Muscle of leg (tissue), 11 donors: ENCODE data around the gene GNG7. TPM values are rescaled to one million over a fixed set of nuclear protein-coding genes. Genes with fewer than 3 reads are reported as not detected.
"Not testable (repeated sequence)": the region's sequence is repeated elsewhere in the genome, so short reads cannot be mapped to it uniquely, and the experiment has no call there.

Source experiments
- DNase-seq: peaks from one replicate; pipeline ENCODE4 v3.0.0; 2013
- H3K27ac ChIP-seq: one replicate; pipeline ENCODE4 v1.5.1; 2013; ENCODE audit warnings: mild to moderate bottlenecking, low read length, control low read depth
- H3K27me3 ChIP-seq: one replicate; pipeline ENCODE4 v1.6.1; 2013; ENCODE audit warnings: low read length; ENCODE audit not compliant: control insufficient read depth, insufficient read depth
- H3K36me3 ChIP-seq: one replicate; pipeline ENCODE4 v1.6.1; 2013; ENCODE audit warnings: low read length; ENCODE audit not compliant: control insufficient read depth, insufficient read depth
- H3K4me1 ChIP-seq: one replicate; pipeline ENCODE4 v1.6.1; 2013; ENCODE audit warnings: low read length; ENCODE audit not compliant: control insufficient read depth, insufficient read depth
- H3K4me3 ChIP-seq: one replicate; pipeline ENCODE4 v1.5.1; 2013; ENCODE audit warnings: low read length, control low read depth
- H3K9me3 ChIP-seq: replicated peaks from 2 replicates; pipeline ENCODE4 v1.6.1; 2013; ENCODE audit warnings: low read depth, low read length; ENCODE audit not compliant: control insufficient read depth
- WGBS: methylation state at CpG from one replicate; pipeline ENCODE4 v1.1.5; 2013; ENCODE audit warnings: missing lambda C conversion rate; ENCODE audit not compliant: insufficient coverage; 5-methylcytosine and 5-hydroxymethylcytosine counted together
- polyA plus RNA-seq, 8 donors: library from polyadenylated mRNA; unstranded; fragments of 120-200 nt; gene quantifications; one replicate each; pipeline versions ENCODE4 v1.2.1 to v1.2.3, GENCODE V29; 2013; ENCODE audit warnings: inconsistent platforms in 1 of 8, low replicate concordance in 1 of 8; ENCODE audit not compliant: insufficient read length in 8 of 8, insufficient read depth in 1 of 8
- total RNA-seq: library from RNA; stranded (reverse); fragments of 120-200 nt; gene quantifications from one replicate; pipeline ENCODE4 v1.2.4, GENCODE V29; 2013

Gene GNG7
- total and polyA plus RNA-seq, 9 donors, result 0.58 to 3.1 (median 2.7) TPM

- WGBS, result 11% methylated on average over 21 of the region's 37 CpGs
- Histone ChIP-seq H3K36me3 (no peaks in the 10 kb centered on the region), H3K4me1 (peaks cover 32% of the 10 kb centered on the region), H3K9me3 (peaks cover 7% of the 10 kb centered on the region), H3K4me3 (peak overlapping the region; percentile 33), H3K27me3 (peaks cover 23% of the 10 kb centered on the region), H3K27ac (no peak overlapping the region)
- DNase-seq, result no peak
These were observed 17.7 kb upstream of the GNG7 start for GRCh38 chr19:2719920-2720776.

GRCh38 chr19:2719232-2719735, 16.8 kb upstream of the GNG7 start:
- H3K27ac ChIP-seq, result no peak overlapping the region
- H3K4me3 ChIP-seq, result no peak overlapping the region
- WGBS, result no CpG with 5 or more reads among the region's 7 CpGs
- DNase-seq, result no peak
- no peaks in the 10 kb centered on the region for H3K36me3 ChIP-seq
- H3K9me3 ChIP-seq, result peaks cover 8% of the 10 kb centered on the region
- H3K4me1 ChIP-seq, result peaks cover 32% of the 10 kb centered on the region
- peaks cover 21% of the 10 kb centered on the region for H3K27me3 ChIP-seq

GRCh38 chr19:2717638-2718541, 15.4 kb upstream of the GNG7 start:
- DNase-seq, result no peak
- 76% methylated on average over 43 of the region's 52 CpGs for WGBS
- Histone ChIP-seq H3K27me3 (peaks cover 21% of the 10 kb centered on the region), H3K36me3 (no peaks in the 10 kb centered on the region), H3K9me3 (peaks cover 8% of the 10 kb centered on the region), H3K4me1 (peaks cover 24% of the 10 kb centered on the region), H3K27ac (no peak overlapping the region), H3K4me3 (no peak overlapping the region)

GRCh38 chr19:2716722-2717637, 14.5 kb upstream of the GNG7 start:
- H3K4me3 ChIP-seq, result no peak overlapping the region
- no peak for DNase-seq
- H3K9me3 ChIP-seq, result peaks cover 8% of the 10 kb centered on the region
- H3K4me1 ChIP-seq, result peaks cover 17% of the 10 kb centered on the region
- no peak overlapping the region for H3K27ac ChIP-seq
- 85% methylated on average over 44 of the region's 51 CpGs for WGBS
- no peaks in the 10 kb centered on the region for H3K36me3 ChIP-seq
- H3K27me3 ChIP-seq, result peaks cover 12% of the 10 kb centered on the region

GRCh38 chr19:2716275-2716650, 13.8 kb upstream of the GNG7 start:
- Histone ChIP-seq H3K27ac (no peak overlapping the region), H3K27me3 (peaks cover 7% of the 10 kb centered on the region), H3K9me3 (peaks cover 8% of the 10 kb centered on the region), H3K4me3 (no peak overlapping the region), H3K36me3 (no peaks in the 10 kb centered on the region), H3K4me1 (peaks cover 11% of the 10 kb centered on the region)
- DNase-seq, result no peak
- WGBS, result 90% methylated on average over 17 of the region's 19 CpGs

GRCh38 chr19:2715470-2716274, 13.2 kb upstream of the GNG7 start:
- H3K36me3 ChIP-seq, result no peaks in the 10 kb centered on the region
- no peak overlapping the region for H3K27ac ChIP-seq
- WGBS, result 95% methylated on average over 9 of the region's 12 CpGs
- no peak overlapping the region for H3K4me3 ChIP-seq
- DNase-seq, result no peak
- H3K4me1 ChIP-seq, result peaks cover 10% of the 10 kb centered on the region
- peaks cover 8% of the 10 kb centered on the region for H3K27me3 ChIP-seq
- peaks cover 8% of the 10 kb centered on the region for H3K9me3 ChIP-seq

- no peak overlapping the region for H3K27ac ChIP-seq
- H3K4me3 ChIP-seq, result no peak overlapping the region
- WGBS, result 94% methylated on average over 10 of the region's 16 CpGs
- peaks cover 8% of the 10 kb centered on the region for H3K9me3 ChIP-seq
- no peaks in the 10 kb centered on the region for H3K36me3 ChIP-seq
- peaks cover 1% of the 10 kb centered on the region for H3K4me1 ChIP-seq
- peaks cover 2% of the 10 kb centered on the region for H3K27me3 ChIP-seq
- no peak for DNase-seq
These were observed 12.2 kb upstream of the GNG7 start for GRCh38 chr19:2714531-2715269.

- not testable (repeated sequence) for H3K27me3 ChIP-seq, DNase-seq
- WGBS, result 64% methylated on average over 1 of the region's 1 CpG
These were observed 11.6 kb upstream of the GNG7 start for GRCh38 chr19:2714102-2714501.

More at GRCh38 chr19:2714102-2714501, 11.6 kb upstream of the GNG7 start:
- H3K27ac ChIP-seq, H3K4me3 ChIP-seq, H3K36me3 ChIP-seq, H3K9me3 ChIP-seq, H3K4me1 ChIP-seq: not testable (repeated sequence)
